NCI-H526 treated with DMSO at 0.1 percent for 48 hours (cell line): ENCODE measurements around the gene PTGDS.

Experiments
- DNase-seq: peaks from one replicate; lab custom pipeline; 2025; lab: John Stamatoyannopoulos, UW

PTGDS gene

DNA sequence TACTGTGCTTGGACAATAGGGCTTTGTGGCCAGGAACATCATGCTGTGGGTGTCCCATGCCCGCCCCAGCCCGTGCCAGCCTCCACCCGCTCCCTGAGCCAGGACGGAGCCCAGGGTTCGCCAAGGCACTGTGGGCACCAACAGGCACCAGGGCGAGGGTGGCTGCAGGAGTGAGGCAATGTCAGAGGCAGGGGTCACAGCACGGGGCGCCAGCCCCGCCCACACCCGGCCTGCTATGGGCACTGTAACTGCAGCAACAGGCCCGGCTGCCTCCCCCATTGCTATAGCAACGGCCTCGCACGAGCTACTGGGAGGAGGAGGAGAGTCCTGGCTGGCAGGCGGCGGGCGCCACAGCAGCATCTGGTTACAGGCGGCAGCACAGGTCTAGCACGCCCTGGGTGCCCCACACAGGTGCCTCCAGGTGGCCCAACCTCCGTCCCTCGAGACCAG lies 48.2 kb downstream of the PTGDS start:
- peak; percentile 85 for DNase-seq

GRCh38 chr9:137026384-137026783 lies 49.1 kb downstream of the PTGDS start:
- no peak for DNase-seq

- DNase-seq: no peak
These were observed 49.5 kb downstream of the PTGDS start for GRCh38 chr9:137026828-137027227.

GRCh38 chr9:137027369-137028262 lies 50.3 kb downstream of the PTGDS start, which contains the start of gene ABCA2:
ABCA2 (minus strand) TSS chr9:137028237; CDS start chr9:137028140, 97 bp downstream.
- DNase-seq: no peak

DNA sequence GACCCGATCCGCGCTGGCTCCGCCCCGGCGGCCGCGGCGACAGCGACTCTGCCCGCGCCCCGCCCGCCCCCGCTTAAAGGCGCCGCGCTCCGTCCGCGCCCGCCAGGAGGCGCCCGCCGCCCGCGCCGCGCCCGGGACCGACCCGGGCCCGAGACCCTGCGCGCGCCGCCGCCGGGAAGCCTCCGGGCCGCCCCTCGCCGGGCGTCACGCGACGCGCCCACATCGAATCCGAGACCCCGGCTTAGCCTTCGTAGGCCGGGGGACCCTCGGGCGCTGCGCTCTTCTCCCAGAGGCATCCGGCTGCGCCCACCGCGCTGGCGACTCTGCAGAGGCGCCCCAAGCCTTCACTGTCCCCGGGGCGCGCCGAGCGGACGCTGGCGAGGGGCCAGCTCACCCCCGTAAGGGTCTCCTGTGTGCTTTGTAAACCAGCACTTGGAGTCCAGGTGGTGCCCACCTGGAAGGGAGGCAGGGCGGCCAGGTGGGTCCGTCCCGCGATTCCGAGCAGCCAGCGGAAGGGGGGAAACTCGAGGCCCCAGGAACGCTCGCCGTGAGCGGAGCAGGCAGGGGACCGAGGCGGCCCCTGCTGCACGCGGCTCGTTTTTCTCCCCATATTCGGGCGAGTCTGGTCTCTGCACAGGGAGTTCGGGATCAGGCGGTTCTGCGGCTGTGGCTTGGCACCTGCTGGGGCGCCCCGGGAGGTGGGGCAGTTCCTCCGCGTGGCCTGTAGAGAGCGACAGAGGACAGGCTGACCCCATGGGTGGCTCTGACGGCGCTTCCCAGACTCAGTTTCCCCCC lies 51.2 kb downstream of the PTGDS start:
- DNase-seq: peak; percentile 22

DNA sequence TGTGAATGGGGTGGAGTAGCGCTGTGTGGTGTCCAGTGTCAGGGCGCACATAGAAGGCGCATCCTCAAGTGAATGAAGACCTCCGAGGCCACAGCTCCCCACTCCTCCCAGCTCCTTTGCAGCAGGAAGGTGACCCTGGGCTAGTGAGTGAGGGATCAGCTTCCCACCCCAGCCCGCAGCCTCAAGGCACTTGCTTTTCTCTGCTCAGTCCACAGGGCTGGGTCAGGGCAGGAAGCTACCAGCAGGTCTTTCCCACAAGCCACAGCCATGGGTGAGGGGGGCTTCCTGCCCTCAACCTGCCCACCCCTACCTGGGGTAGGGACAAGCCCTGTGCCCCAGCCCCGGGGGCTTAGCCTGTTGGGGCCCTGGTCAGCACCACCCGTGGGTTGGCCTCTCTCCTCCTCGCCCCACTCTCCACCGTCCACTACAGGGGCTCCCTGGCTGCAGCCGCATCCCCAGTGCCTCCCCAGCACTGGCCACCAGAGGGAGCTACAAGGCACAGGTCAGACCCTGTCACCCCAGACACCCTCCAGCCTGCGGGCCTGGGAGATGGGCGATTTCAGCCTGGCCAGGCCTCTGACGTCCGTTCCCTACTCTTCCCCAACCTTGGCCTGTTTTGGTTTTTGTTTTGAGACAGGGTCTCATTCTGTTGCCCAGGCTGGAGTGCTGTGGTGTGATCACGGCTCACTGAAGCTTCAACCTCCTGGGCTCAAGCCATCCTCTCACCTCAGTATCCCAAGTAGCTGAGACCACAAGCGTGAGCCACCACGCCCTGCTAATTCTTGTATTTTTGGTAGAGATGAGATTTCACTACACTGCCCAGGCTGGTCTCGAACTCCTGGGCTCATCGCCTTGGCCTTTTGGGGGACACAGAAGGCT lies 52.0 kb downstream of the PTGDS start:
- no peak for DNase-seq

DNA sequence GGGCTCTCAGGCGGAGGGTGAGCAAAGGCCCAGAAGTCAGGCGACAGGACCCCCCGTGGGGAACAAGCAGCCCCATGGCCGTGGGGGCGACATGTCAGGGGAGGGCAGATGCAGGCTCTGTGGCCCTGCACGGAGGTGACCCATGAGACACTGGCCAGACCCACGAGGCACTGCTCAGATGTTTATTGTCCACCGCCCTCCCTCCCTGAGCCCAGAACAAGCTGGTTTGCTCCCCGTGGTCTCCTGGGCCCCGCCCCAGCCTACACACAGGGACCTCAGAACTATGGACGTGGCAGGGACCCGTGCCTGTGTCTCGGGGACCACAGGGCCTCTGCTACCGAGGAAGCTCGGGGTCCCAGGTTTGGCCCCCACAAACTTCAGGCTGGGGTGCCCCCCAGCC lies 52.7 kb downstream of the PTGDS start:
- DNase-seq: no peak

DNA sequence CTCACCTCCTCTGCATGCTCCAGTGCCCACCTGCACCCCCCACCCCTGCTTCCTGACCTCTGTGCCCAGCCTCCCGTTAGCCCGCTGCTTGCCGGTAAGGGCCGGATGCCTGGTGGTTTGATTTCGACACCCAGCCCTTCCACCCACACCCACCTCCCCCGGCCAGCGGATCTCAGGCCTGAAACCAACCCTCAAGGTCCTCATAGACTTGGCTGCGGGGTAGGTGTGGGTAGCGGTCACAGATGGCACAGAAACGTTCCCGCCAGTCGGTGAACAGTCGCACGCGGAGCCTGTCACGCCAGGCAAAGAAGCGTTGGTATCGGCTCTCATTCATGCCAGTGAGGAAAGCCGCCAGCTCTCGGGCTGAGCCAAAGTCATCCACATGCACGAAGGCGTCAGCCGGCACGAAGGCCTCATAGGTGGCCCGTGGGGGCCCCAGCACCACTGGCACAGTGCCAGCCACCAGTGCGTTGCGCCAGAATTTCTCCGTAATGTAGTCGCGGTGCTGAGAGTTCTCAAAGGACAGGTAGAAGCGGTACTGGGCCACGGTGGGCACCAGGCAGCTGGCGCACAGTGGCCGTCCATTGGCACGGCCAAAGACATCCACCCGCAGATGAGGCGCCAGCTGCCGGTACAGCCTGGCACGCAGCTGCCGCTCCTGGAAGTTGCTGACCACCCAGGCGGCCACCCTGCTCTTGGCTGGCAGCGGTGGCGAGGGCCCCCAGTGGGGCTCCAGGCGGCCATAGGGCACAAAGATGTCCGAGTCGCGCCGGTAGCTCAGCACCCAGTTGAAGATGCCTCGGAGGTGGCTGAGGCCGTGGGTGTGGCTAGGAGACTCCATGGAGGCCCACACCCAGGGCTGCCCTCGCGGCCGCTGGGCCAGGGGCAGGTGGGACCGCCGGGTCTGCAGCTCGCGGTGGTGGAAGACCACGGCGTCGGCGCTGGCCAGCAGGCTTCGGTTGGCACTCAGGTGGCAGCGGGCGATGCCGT lies 53.5 kb downstream of the PTGDS start:
- no peak for DNase-seq
